ENCODE results near the gene DR1.

DNA sequence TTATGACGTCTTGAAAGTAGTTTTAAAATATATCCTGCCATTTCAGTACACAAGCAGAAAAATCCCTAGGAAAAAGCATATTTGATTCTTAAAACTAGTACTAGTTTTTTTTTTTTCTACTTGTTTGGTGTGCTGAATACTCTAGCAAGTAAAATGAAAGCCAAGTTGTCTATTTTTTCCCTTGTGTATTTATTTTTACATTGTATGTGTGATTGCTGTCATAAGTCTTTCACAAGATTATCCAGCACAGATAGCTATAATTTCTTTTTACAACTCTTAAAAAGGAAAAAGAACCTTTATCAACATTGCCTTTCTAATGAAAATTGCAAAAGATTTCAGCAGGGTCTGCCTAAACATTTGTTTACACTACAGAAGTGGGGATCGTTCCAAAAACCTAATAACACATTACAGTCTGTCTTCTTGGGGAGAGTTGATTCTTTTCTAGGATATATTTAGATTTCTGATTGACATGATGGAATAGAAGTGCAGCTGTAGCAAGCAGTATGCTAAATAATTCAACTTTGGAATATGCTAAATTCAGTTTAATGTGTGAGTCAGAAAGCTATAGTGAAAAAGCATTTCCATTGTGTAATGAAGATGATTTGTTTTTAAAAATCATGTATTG lies 2.5 kb downstream of the DR1 start:
- no peak for TF ChIP-seq CTCF (IDR thresholded peaks at IDR 0.05 in 2 of 3, conservative IDR thresholded peaks at IDR 0.05 in 1 of 3; ENCODE audit: control insufficient read depth in 2 of 3, extremely low read depth in 1 of 3, insufficient read depth in 1 of 3, low read depth in 3 of 3, low read length in 3 of 3)
- TF ChIP-seq, protein P1, sequence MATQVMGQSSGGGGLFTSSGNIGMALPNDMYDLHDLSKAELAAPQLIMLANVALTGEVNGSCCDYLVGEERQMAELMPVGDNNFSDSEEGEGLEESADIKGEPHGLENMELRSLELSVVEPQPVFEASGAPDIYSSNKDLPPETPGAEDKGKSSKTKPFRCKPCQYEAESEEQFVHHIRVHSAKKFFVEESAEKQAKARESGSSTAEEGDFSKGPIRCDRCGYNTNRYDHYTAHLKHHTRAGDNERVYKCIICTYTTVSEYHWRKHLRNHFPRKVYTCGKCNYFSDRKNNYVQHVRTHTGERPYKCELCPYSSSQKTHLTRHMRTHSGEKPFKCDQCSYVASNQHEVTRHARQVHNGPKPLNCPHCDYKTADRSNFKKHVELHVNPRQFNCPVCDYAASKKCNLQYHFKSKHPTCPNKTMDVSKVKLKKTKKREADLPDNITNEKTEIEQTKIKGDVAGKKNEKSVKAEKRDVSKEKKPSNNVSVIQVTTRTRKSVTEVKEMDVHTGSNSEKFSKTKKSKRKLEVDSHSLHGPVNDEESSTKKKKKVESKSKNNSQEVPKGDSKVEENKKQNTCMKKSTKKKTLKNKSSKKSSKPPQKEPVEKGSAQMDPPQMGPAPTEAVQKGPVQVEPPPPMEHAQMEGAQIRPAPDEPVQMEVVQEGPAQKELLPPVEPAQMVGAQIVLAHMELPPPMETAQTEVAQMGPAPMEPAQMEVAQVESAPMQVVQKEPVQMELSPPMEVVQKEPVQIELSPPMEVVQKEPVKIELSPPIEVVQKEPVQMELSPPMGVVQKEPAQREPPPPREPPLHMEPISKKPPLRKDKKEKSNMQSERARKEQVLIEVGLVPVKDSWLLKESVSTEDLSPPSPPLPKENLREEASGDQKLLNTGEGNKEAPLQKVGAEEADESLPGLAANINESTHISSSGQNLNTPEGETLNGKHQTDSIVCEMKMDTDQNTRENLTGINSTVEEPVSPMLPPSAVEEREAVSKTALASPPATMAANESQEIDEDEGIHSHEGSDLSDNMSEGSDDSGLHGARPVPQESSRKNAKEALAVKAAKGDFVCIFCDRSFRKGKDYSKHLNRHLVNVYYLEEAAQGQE (IDR thresholded peaks at IDR 0.05; ENCODE audit: low read depth, low read length), result no peak
- no peak for TF ChIP-seq POLR2A (IDR thresholded peaks at IDR 0.05; ENCODE audit: low read depth, low read length)
- TF ChIP-seq CEBPB (IDR thresholded peaks at IDR 0.05; ENCODE audit: borderline replicate concordance in 1 of 2, low read depth in 2 of 2, low read length in 2 of 2), result no peak
- TF ChIP-seq, protein P2, sequence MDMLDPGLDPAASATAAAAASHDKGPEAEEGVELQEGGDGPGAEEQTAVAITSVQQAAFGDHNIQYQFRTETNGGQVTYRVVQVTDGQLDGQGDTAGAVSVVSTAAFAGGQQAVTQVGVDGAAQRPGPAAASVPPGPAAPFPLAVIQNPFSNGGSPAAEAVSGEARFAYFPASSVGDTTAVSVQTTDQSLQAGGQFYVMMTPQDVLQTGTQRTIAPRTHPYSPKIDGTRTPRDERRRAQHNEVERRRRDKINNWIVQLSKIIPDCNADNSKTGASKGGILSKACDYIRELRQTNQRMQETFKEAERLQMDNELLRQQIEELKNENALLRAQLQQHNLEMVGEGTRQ (IDR thresholded peaks at IDR 0.05; ENCODE audit: borderline replicate concordance, low read depth, low read length), result no peak
- TF ChIP-seq PAX8 (IDR thresholded peaks at IDR 0.05), result no peak
- no peak for TF ChIP-seq RFX5 (IDR thresholded peaks at IDR 0.05; ENCODE audit: low read depth, low read length)

Measured in GM12878 (cell line).